ENCODE data around the gene FOXP3. TPM values are rescaled to one million over a fixed set of nuclear protein-coding genes. Genes with fewer than 3 reads are reported as not detected.

Gene FOXP3
- total and polyA plus RNA-seq, 2 donors (not counting 3 experiments of a cell fraction or from before 2014, with no cell fraction given) = 0.06 TPM; not detected in 1

- Histone ChIP-seq H3K36me3 (ENCODE audit: control insufficient read depth in 2 of 2, extremely low read depth in 1 of 2, insufficient read depth in 2 of 2, low read length in 2 of 2) (no peaks in the 10 kb centered on the region), H4K20me1 (replicated peaks; ENCODE audit: control insufficient read depth, extremely low read depth, insufficient read depth, low read length) (no peaks in the 10 kb centered on the region), H3K27me3 (ENCODE audit: control insufficient read depth in 2 of 2, insufficient read depth in 2 of 2, low read length in 2 of 2) (no peaks in the 10 kb centered on the region), H2AFZ (ENCODE audit: low read depth, low read length) (no peak overlapping the region), H3K4me3 (replicated peaks in 1 of 3; ENCODE audit: insufficient read depth in 1 of 3, low read depth in 1 of 3, low read length in 3 of 3) (no peak overlapping the region), H3K4me2 (ENCODE audit: insufficient read depth, low read length) (no peak overlapping the region), H3K9me1 (replicated peaks; ENCODE audit: control insufficient read depth, extremely low read depth, insufficient read depth, low read length) (no peaks in the 10 kb centered on the region), H3K27ac (ENCODE audit: insufficient read depth, low read depth, low read length) (no peak overlapping the region), H3K9me3 (replicated peaks; ENCODE audit: control insufficient read depth, insufficient read depth, low read length) (no peaks in the 10 kb centered on the region), H3K9ac (replicated peaks; ENCODE audit: extremely low read depth, insufficient read depth, low read length) (no peak overlapping the region), H3K79me2 (ENCODE audit: control insufficient read depth, insufficient read depth, low read length) (no peaks in the 10 kb centered on the region), H3K4me1 (ENCODE audit: control insufficient read depth, extremely low read depth, insufficient read depth, low read length) (no peaks in the 10 kb centered on the region)
- FAIRE-seq (no peak), DNase-seq (ENCODE audit: low read depth, low spot score) (no peak)
- TF ChIP-seq EZH2 (IDR thresholded peaks at IDR 0.05; ENCODE audit: borderline replicate concordance, low read depth, low read length, severe bottlenecking) = no peak
- dilution Hi-C loops (cut with MboI; ENCODE audit: extremely low pct_ligation_motif_present, low sequenced_read_pairs) = no loop called here
- BruUV-seq (replicated peaks) = no TSS peak
- ChIA-PET POLR2A (no interaction called here), CTCF (no interaction called here)
- intact Hi-C loops (cut with micrococcal nuclease) = no loop called here
Measured at GRCh38 chrX:49257074-49257790, 7.3 kb downstream of the FOXP3 start.

- no peak overlapping the region for H3K27ac ChIP-seq (ENCODE audit: insufficient read depth, low read depth, low read length)
- H4K20me1 ChIP-seq (replicated peaks; ENCODE audit: control insufficient read depth, extremely low read depth, insufficient read depth, low read length) = no peaks in the 10 kb centered on the region
- no peak overlapping the region for H3K4me3 ChIP-seq (replicated peaks in 1 of 3; ENCODE audit: insufficient read depth in 1 of 3, low read depth in 1 of 3, low read length in 3 of 3)
- no peaks in the 10 kb centered on the region for H3K27me3 ChIP-seq (ENCODE audit: control insufficient read depth in 2 of 2, insufficient read depth in 2 of 2, low read length in 2 of 2)
- H3K4me1 ChIP-seq (ENCODE audit: control insufficient read depth, extremely low read depth, insufficient read depth, low read length) = no peaks in the 10 kb centered on the region
- no peak for DNase-seq (ENCODE audit: low read depth, low spot score)
- POLR2A ChIA-PET = no interaction called here
- H2AFZ ChIP-seq (ENCODE audit: low read depth, low read length) = no peak overlapping the region
- intact Hi-C loops (cut with micrococcal nuclease) = no loop called here
- H3K9ac ChIP-seq (replicated peaks; ENCODE audit: extremely low read depth, insufficient read depth, low read length) = no peak overlapping the region
- H3K4me2 ChIP-seq (ENCODE audit: insufficient read depth, low read length) = no peak overlapping the region
- no peaks in the 10 kb centered on the region for H3K9me1 ChIP-seq (replicated peaks; ENCODE audit: control insufficient read depth, extremely low read depth, insufficient read depth, low read length)
- dilution Hi-C loops (cut with MboI; ENCODE audit: extremely low pct_ligation_motif_present, low sequenced_read_pairs) = no loop called here
- CTCF ChIA-PET = no interaction called here
- no peaks in the 10 kb centered on the region for H3K79me2 ChIP-seq (ENCODE audit: control insufficient read depth, insufficient read depth, low read length)
- TF ChIP-seq GATA2 (IDR thresholded peaks at IDR 0.05; ENCODE audit: insufficient read depth, insufficient read length, low read depth, low read length) (no peak), FOS (IDR thresholded peaks at IDR 0.05; ENCODE audit: borderline replicate concordance, insufficient read depth, low read length) (no peak), MAX (IDR thresholded peaks at IDR 0.05; ENCODE audit: insufficient read depth, insufficient read length) (no peak), EZH2 (IDR thresholded peaks at IDR 0.05; ENCODE audit: borderline replicate concordance, low read depth, low read length, severe bottlenecking) (no peak), POLR2A (IDR thresholded peaks at IDR 0.05; ENCODE audit: low read depth, low read length) (no peak), MYC (IDR thresholded peaks at IDR 0.05; ENCODE audit: low read depth, low read length) (no peak), POLR2AphosphoS5 (IDR thresholded peaks at IDR 0.05; ENCODE audit: insufficient read depth, low read depth, low read length) (no peak), JUN (IDR thresholded peaks at IDR 0.05; ENCODE audit: borderline replicate concordance, insufficient read depth, insufficient read length, low read depth) (no peak), CTCF (IDR thresholded peaks at IDR 0.05; ENCODE audit: extremely low read depth in 1 of 2, insufficient read depth in 1 of 2, low read depth in 1 of 2, low read length in 2 of 2) (no peak)
- no peaks in the 10 kb centered on the region for H3K9me3 ChIP-seq (replicated peaks; ENCODE audit: control insufficient read depth, insufficient read depth, low read length)
- no TSS peak for BruUV-seq (replicated peaks)
- H3K36me3 ChIP-seq (ENCODE audit: control insufficient read depth in 2 of 2, extremely low read depth in 1 of 2, insufficient read depth in 2 of 2, low read length in 2 of 2) = no peaks in the 10 kb centered on the region
- peak; percentile 54 for FAIRE-seq
Measured at GRCh38 chrX:49256268-49256995, 8.1 kb downstream of the FOXP3 start.

All from endothelial cell of umbilical vein (primary cell).